ENCODE results near the gene CEP131.

DNA sequence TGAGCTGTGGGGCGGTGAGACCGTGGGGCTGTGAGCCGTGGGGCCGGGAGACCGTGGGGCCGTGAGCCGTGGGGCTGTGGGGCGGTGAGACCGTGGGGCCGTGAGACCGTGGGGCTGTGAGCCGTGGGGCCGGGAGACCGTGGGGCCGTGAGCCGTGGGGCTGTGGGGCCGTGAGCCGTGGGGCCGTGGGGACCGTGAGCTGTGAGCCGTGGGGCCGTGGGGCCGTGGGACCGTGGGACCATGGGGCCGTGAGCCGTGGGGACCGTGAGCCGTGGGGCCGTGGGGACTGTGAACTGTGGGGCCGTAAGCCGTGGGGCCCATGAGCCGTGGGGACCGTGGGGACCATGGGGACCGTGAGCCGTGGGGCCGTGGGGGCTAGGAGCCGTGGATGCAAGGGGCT, 82.1 kb downstream of the CEP131 start:
- TF ChIP-seq POLR2A (IDR thresholded peaks at IDR 0.05; ENCODE audit: low read depth, low read length) = no peak
- TF ChIP-seq, protein P1, sequence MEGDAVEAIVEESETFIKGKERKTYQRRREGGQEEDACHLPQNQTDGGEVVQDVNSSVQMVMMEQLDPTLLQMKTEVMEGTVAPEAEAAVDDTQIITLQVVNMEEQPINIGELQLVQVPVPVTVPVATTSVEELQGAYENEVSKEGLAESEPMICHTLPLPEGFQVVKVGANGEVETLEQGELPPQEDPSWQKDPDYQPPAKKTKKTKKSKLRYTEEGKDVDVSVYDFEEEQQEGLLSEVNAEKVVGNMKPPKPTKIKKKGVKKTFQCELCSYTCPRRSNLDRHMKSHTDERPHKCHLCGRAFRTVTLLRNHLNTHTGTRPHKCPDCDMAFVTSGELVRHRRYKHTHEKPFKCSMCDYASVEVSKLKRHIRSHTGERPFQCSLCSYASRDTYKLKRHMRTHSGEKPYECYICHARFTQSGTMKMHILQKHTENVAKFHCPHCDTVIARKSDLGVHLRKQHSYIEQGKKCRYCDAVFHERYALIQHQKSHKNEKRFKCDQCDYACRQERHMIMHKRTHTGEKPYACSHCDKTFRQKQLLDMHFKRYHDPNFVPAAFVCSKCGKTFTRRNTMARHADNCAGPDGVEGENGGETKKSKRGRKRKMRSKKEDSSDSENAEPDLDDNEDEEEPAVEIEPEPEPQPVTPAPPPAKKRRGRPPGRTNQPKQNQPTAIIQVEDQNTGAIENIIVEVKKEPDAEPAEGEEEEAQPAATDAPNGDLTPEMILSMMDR (conservative IDR thresholded peaks at IDR 0.05; ENCODE audit: low read depth, low read length) = no peak

All from IMR-90 (cell line).